Naive thymus-derived CD4-positive, alpha-beta T cell (primary cell): ENCODE data around the gene PDF. TPM values are rescaled to one million over a fixed set of nuclear protein-coding genes. Genes with fewer than 3 reads are reported as not detected.
A peak's percentile ranks its signal among the peaks of the same experiment; 100 is the strongest.

Experiments
- ATAC-seq: fragments of 150-1000 bp; cut with Tn5 transposase; 2 replicates; pipeline ENCODE4 v1.10.0; 2021; ENCODE audit warnings: mild to moderate bottlenecking, moderate library complexity
- CTCF ChIA-PET: fragments of 350-600 bp; sonication (Branson Sonifier 250); formaldehyde crosslinking; loops from one replicate; lab custom pipeline; 2021; ENCODE audit warnings: antibody characterized with exemption; lab: Charles Lee
- POLR2A ChIA-PET: fragments of 350-600 bp; sonication (Branson Sonifier 250); formaldehyde crosslinking; loops from one replicate; lab custom pipeline; 2021; ENCODE audit warnings: antibody characterized with exemption, inconsistent platforms; lab: Charles Lee
- DNase-seq, 9 donors: peaks; one replicate each; pipeline versions ENCODE4 v3.0.0 to v3.0.0-alpha.2; 2020 to 2022; ENCODE audit warnings: mixed read lengths in 1 of 9
- H3K27ac ChIP-seq: one replicate; pipeline ENCODE4 v1.7.0; 2013; ENCODE audit warnings: mild to moderate bottlenecking, low read depth, low read length, moderate library complexity
- H3K27me3 ChIP-seq, 2 donors: one replicate each; pipeline ENCODE4 v1.7.0; 2013; ENCODE audit warnings: low read length in 2 of 2, mild to moderate bottlenecking in 2 of 2, moderate library complexity in 2 of 2; ENCODE audit not compliant: control insufficient read depth in 2 of 2, insufficient read depth in 2 of 2
- H3K36me3 ChIP-seq, 3 experiments: 1 replicate in 2 of 3; 2 replicates in 1 of 3; pipeline ENCODE4 v1.7.0; 2013; ENCODE audit warnings: low read length in 3 of 3, mild to moderate bottlenecking in 3 of 3, moderate library complexity in 1 of 3; ENCODE audit not compliant: insufficient read depth in 3 of 3, control insufficient read depth in 2 of 3
- H3K4me1 ChIP-seq, 2 donors: one replicate each; pipeline ENCODE4 v1.7.0; 2013; ENCODE audit warnings: low read length in 2 of 2, mild to moderate bottlenecking in 2 of 2, moderate library complexity in 1 of 2; ENCODE audit not compliant: control insufficient read depth in 2 of 2, insufficient read depth in 2 of 2
- H3K4me3 ChIP-seq: 2 replicates; pipeline ENCODE4 v1.7.0; 2013; ENCODE audit warnings: mild to moderate bottlenecking, low read length
- H3K9me3 ChIP-seq, 3 experiments: 1 replicate in 2 of 3; 2 replicates in 1 of 3; pipeline ENCODE4 v1.7.0; 2013; ENCODE audit warnings: low read length in 3 of 3; ENCODE audit not compliant: control insufficient read depth in 2 of 3
- H3K27ac Mint-ChIP-seq, 9 donors: one replicate each; pipeline ENCODE4 v1.8.0; 2020 to 2022; ENCODE audit warnings: mixed read lengths in 9 of 9, mild to moderate bottlenecking in 8 of 9, moderate library complexity in 5 of 9, inconsistent platforms in 2 of 9
- H3K27me3 Mint-ChIP-seq, 5 donors: one replicate each; pipeline ENCODE4 v1.8.0; 2021 to 2022; ENCODE audit warnings: mixed read lengths in 5 of 5, mild to moderate bottlenecking in 1 of 5
- H3K36me3 Mint-ChIP-seq, 5 donors: one replicate each; pipeline ENCODE4 v1.8.0; 2020 to 2022; ENCODE audit warnings: mixed read lengths in 5 of 5, mild to moderate bottlenecking in 3 of 5, inconsistent platforms in 1 of 5
- H3K4me1 Mint-ChIP-seq, 7 donors: one replicate each; pipeline ENCODE4 v1.8.0; 2020 to 2022; ENCODE audit warnings: mixed read lengths in 7 of 7, mild to moderate bottlenecking in 3 of 7, inconsistent platforms in 1 of 7
- H3K4me3 Mint-ChIP-seq, 10 donors: one replicate each; pipeline ENCODE4 v1.8.0; 2020 to 2022; ENCODE audit warnings: mild to moderate bottlenecking in 10 of 10, mixed read lengths in 10 of 10, moderate library complexity in 6 of 10, inconsistent platforms in 2 of 10
- H3K9me3 Mint-ChIP-seq, 11 donors: one replicate each; pipeline ENCODE4 v1.8.0; 2020 to 2022; ENCODE audit warnings: mixed read lengths in 11 of 11, mild to moderate bottlenecking in 4 of 11, inconsistent platforms in 1 of 11, moderate library complexity in 1 of 11
- intact Hi-C, 2 donors: fragments of 100-400 bp; cut with micrococcal nuclease; formaldehyde crosslinking; loops; one replicate each; pipeline ENCODE4 v1.15.1; 2023
- polyA plus RNA-seq, 2 donors: library from polyadenylated mRNA; unstranded; fragments of 300-500 nt; fragmentation: Illumina TruSeq; gene quantifications; one replicate each; pipeline ENCODE4 v1.2.3, GENCODE V29; 2021
- total RNA-seq, 6 experiments: library from RNA in 5 of 6; stranded (reverse) in 5 of 6; gene quantifications; 1 replicate in 5 of 6; 2 replicates in 1 of 6; pipeline ENCODE4 v1.2.3 and lab custom pipeline; 2021 to 2026

The PDF gene, protein sequence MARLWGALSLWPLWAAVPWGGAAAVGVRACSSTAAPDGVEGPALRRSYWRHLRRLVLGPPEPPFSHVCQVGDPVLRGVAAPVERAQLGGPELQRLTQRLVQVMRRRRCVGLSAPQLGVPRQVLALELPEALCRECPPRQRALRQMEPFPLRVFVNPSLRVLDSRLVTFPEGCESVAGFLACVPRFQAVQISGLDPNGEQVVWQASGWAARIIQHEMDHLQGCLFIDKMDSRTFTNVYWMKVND
- total RNA-seq (10 to 100 TPM in 2 of 5 experiments, 1 to 10 TPM in 3; 4.6 to 11.8 (median 9.5) TPM), polyA plus RNA-seq (10 to 100 TPM; 15.9 to 24.5 TPM), total RNA-seq (lab: John Stamatoyannopoulos, UW) (not detected)

DNA sequence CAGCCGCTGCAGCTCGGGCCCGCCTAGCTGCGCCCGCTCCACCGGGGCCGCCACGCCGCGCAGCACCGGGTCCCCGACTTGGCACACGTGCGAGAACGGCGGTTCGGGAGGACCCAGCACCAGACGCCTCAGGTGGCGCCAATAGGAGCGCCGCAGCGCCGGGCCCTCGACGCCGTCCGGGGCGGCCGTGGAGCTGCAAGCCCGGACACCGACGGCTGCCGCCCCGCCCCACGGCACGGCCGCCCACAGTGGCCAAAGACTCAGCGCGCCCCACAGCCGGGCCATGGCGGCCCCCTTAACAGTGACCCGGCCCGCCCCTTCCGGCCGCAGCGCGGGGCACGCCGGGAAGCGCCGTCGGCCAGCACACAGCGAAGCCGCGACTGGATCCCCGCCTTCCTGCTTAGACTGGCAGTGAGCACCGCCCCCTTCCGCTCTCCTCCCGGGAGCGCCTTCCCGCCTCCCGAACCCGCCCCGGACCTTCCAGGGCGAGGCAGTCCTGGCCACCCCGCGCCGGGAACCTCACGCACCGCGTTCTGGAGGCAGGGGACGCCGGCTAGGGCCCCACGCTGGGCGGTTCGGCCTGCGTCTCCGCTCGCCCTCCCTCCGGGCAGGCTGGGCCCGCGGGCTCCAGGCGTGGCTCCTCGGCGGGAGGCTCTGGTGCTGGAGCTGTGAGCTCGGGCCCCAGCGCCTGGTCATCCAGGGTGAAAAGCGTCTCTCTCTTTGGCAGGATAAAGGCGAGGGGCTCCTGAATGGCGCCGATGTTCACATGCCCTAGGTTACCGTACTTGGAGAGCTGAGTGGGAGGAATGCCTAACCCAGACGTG lies at the start of gene PDF:
Gene PDF, minus strand, starts transcription at position 303 of the 824 bp plus-strand sequence. Its CDS starts 18 bp downstream, at position 285.
- DNase-seq (peak; percentile 61 to 91 (median 72)), ATAC-seq (peak; percentile 97)
- H3K36me3 ChIP-seq: peaks cover 10 to 52% (median 13%) of the 10 kb centered on the region in 3 experiments
- no peaks in the 10 kb centered on the region for H3K27me3 Mint-ChIP-seq
- ChIA-PET POLR2A (interaction anchor here (0.6 to 4.6 kb wide), 7 partner anchors 10 to 432 kb away, joined by 3 to 46 read pairs (median 4); partner anchors contain the start of genes COG8 and NIP7), CTCF (interaction anchor here (0.6 to 2.4 kb wide), 3 partner anchors 10 to 207 kb away, joined by 3 to 13 read pairs (median 4); partner anchors contain the start of gene NIP7)
- H3K36me3 Mint-ChIP-seq: peaks cover 4 to 26% (median 14%) of the 10 kb centered on the region in 5 donors
- intact Hi-C loops: loop anchor here (1.0 to 10.0 kb wide), 8 partner anchors 9 to 1246 kb away; partner anchors contain the start of genes COG8 (in 2 of the 2), NIP7 (in 2 of the 2), VPS4A (in 2 of the 2) and CHTF8 (in 1 of the 2)
- H3K27ac ChIP-seq: peak within 1 kb of the TSS; percentile 90
- peaks cover 16 to 72% (median 54%) of the 10 kb centered on the region in 7 donors for H3K4me1 Mint-ChIP-seq
- peak within 1 kb of the TSS; percentile 64 for H3K4me3 ChIP-seq
- no peaks in the 10 kb centered on the region for H3K9me3 Mint-ChIP-seq
- peak within 1 kb of the TSS; percentile 69 to 87 (median 76) for H3K4me3 Mint-ChIP-seq
- peak within 1 kb of the TSS; percentile 36 to 80 (median 62) for H3K27ac Mint-ChIP-seq
- H3K4me1 ChIP-seq: peaks cover 13 to 37% of the 10 kb centered on the region in 2 donors
- no peaks in the 10 kb centered on the region for H3K9me3 ChIP-seq
- no peaks in the 10 kb centered on the region for H3K27me3 ChIP-seq

DNA sequence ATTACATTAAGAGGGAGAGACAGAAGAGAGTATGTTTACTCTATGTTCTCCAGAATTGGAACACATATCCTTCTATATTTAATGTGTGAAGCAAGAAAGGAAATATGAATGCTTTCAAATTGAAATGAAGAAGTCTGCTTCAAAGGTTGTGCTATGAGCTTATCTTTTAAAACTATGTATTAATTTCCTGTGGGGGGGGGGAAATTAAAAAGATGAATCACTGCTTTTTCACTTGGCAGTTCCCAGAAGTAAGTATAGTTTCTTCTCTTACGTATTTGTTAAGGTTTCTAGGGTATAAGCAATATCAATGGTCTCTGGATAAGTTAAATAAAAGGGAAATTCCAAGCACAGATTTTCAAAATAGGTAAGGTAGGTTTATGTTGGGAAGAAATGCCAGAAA lies 48.4 kb upstream of the PDF start:
- ChIA-PET POLR2A (interaction anchor here (1.0 to 1.8 kb wide), 2 partner anchors 40 to 53 kb away, joined by 3 to 5 read pairs; no protein-coding TSS in a partner anchor), CTCF (interaction anchor here (0.6 kb wide), 1 partner anchor 9 kb away, joined by 3 read pairs; no protein-coding TSS in a partner anchor)
- no peak for ATAC-seq

DNA sequence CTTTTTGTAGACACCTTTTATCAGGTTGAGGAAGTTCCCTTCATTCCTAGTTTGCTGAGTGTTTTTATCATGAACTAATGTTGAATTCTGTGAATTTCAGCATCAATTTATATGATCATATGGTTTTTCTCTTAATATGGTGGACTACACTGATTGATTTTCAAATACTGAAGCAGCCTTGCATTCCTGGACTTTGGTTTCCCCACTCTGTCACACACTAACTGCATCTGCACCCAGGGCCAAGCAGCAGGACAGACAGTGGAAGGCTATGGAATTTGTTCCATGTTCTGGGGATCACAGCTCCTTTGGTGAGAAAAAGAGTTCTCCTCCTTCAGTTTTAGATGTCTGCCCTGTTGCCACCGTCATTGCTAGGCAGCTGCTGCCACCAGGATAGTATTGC lies 47.6 kb upstream of the PDF start:
- POLR2A ChIA-PET: interaction anchor here (1.0 to 1.8 kb wide), 2 partner anchors 40 to 52 kb away, joined by 3 to 5 read pairs; no protein-coding TSS in a partner anchor
- H3K36me3 ChIP-seq: peaks cover 0 to 33% (median 4%) of the 10 kb centered on the region in 3 experiments
- Mint-ChIP-seq H3K27ac (peak overlapping the region in 8 of 9 donors; percentile 1 to 79 (median 73)), H3K4me1 (peaks cover 8 to 40% (median 31%) of the 10 kb centered on the region in 7 donors), H3K27me3 (no peaks in the 10 kb centered on the region), H3K4me3 (no peak overlapping the region), H3K36me3 (peaks cover 0 to 27% (median 21%) of the 10 kb centered on the region in 5 donors), H3K9me3 (no peaks in the 10 kb centered on the region)
- H3K27me3 ChIP-seq: no peaks in the 10 kb centered on the region
- CTCF ChIA-PET: interaction anchor here (0.6 kb wide), 1 partner anchor 10 kb away, joined by 3 read pairs; no protein-coding TSS in a partner anchor
- peaks cover 0 to 6% of the 10 kb centered on the region in 2 donors for H3K4me1 ChIP-seq
- intact Hi-C loops: no loop called here
- H3K4me3 ChIP-seq: no peak overlapping the region
- no peaks in the 10 kb centered on the region for H3K9me3 ChIP-seq
- DNase-seq (no peak), ATAC-seq (no peak)
- no peak overlapping the region for H3K27ac ChIP-seq

More for the DNA sequence above, 48.4 kb upstream of the PDF start:
- Mint-ChIP-seq H3K4me3 (no peak overlapping the region), H3K4me1 (peaks cover 13 to 42% (median 30%) of the 10 kb centered on the region in 7 donors), H3K27ac (peak overlapping the region in 7 of 9 donors; percentile 4 to 78 (median 41)), H3K9me3 (no peaks in the 10 kb centered on the region), H3K36me3 (peaks cover under 1 to 31% (median 19%) of the 10 kb centered on the region in 5 donors), H3K27me3 (no peaks in the 10 kb centered on the region)
- no peaks in the 10 kb centered on the region for H3K27me3 ChIP-seq
- peaks cover 0 to 38% (median 4%) of the 10 kb centered on the region in 3 experiments for H3K36me3 ChIP-seq
- H3K9me3 ChIP-seq: no peaks in the 10 kb centered on the region
- no peak overlapping the region for H3K4me3 ChIP-seq
- H3K4me1 ChIP-seq: peaks cover 0 to 6% of the 10 kb centered on the region in 2 donors
- H3K27ac ChIP-seq: peak overlapping the region; percentile 17
- no peak for DNase-seq
- intact Hi-C loops: no loop called here

DNA sequence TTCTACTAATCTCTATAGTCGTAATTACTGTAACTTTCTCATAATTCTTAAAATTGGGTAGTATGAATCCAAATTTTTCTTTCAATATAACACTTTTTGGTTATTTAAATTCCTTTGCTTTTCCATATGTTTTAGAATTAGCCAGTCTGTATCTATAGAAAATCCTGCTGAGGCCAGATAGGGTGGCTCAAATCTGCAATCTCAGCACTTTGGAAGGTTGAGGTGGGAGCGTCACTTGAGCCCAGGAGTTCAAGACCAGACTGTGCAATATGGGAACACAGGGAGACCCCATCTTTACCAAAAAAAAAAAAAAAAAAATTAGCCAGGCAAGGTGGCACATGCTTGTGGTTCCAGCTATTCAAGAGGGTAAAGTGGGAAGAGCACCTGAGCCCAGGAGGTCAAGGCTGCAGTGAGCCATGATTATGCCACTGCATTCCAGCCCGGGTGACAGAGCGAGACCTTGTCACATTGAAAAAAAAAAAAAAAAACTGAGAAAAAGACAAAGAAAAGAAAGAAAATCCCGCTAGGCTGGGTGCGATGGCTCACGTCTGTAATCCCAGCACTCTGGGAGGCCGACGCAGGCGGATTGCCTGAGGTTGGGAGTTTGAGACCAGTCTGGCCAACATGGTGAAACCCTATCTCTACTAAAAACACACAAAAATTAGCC lies 46.1 kb upstream of the PDF start:
- peak overlapping the region in 2 of 9 donors; percentile 9 to 37 for H3K27ac Mint-ChIP-seq
- ATAC-seq: no peak
- H3K4me1 ChIP-seq: no peaks in the 10 kb centered on the region
- H3K27me3 Mint-ChIP-seq: no peaks in the 10 kb centered on the region
- intact Hi-C loops: no loop called here
- no peaks in the 10 kb centered on the region for H3K27me3 ChIP-seq
- no peaks in the 10 kb centered on the region for H3K9me3 Mint-ChIP-seq
- H3K4me3 ChIP-seq: no peak overlapping the region
- no peaks in the 10 kb centered on the region for H3K9me3 ChIP-seq
- no peak for DNase-seq
- H3K36me3 ChIP-seq: peaks cover 0 to 28% (median 0%) of the 10 kb centered on the region in 3 experiments
- H3K27ac ChIP-seq: no peak overlapping the region
- peaks cover 0 to 27% (median 15%) of the 10 kb centered on the region in 5 donors for H3K36me3 Mint-ChIP-seq
- POLR2A ChIA-PET: no interaction called here
- peaks cover 5 to 35% (median 25%) of the 10 kb centered on the region in 7 donors for H3K4me1 Mint-ChIP-seq
- H3K4me3 Mint-ChIP-seq: no peak overlapping the region
- CTCF ChIA-PET: no interaction called here

DNA sequence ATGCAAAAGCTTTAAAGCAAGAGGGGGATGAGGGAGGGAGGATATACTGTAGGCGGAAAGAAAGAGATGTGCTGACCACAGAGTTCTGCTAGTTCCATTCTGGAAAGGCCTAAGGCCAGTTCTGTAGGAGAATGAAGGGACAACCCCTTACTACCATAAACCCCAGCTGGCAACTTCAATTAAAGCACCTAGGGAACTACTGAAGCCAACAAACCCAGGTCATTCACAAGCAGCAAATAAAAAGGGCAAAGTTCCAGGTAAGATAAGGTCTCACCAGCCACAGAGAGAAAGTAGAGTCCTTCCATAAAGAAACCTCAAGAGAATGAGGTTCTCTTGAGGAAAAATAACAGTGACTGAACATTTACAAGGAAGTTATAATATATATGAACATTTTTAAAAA lies 42.6 kb upstream of the PDF start:
- H3K4me3 Mint-ChIP-seq: no peak overlapping the region
- Histone ChIP-seq H3K27me3 (no peaks in the 10 kb centered on the region), H3K27ac (no peak overlapping the region), H3K9me3 (no peaks in the 10 kb centered on the region), H3K4me3 (no peak overlapping the region), H3K36me3 (peaks cover 0 to 37% (median 7%) of the 10 kb centered on the region in 3 experiments), H3K4me1 (no peaks in the 10 kb centered on the region)
- H3K9me3 Mint-ChIP-seq: no peaks in the 10 kb centered on the region
- intact Hi-C loops: no loop called here
- DNase-seq (no peak), ATAC-seq (no peak)
- ChIA-PET CTCF (no interaction called here), POLR2A (no interaction called here)
- H3K27ac Mint-ChIP-seq: no peak overlapping the region
- peaks cover 12 to 50% (median 30%) of the 10 kb centered on the region in 5 donors for H3K36me3 Mint-ChIP-seq
- no peaks in the 10 kb centered on the region for H3K27me3 Mint-ChIP-seq
- H3K4me1 Mint-ChIP-seq: peaks cover 6 to 26% (median 22%) of the 10 kb centered on the region in 7 donors
